GM23338 (cell line): Measurements from ENCODE around the gene ACAT2. TPM values are rescaled to one million over a fixed set of nuclear protein-coding genes. Genes with fewer than 3 reads are reported as not detected.

Source experiments
- ATAC-seq: fragments of 200-7000 bp; cut with Tn5 transposase; 3 replicates; pipeline ENCODE4 v1.9.1; 2020
- DNase-seq: peaks from one replicate; pipeline ENCODE4 v3.0.0-alpha.2; 2015; ENCODE audit warnings: low spot score
- H2AFZ ChIP-seq: fragments of 200-600 bp; sonication (generic); 2 replicates; pipeline ENCODE4 v1.8.0; 2016; ENCODE audit warnings: antibody characterized with exemption, mild to moderate bottlenecking, moderate library complexity
- H3F3A ChIP-seq: fragments of 200-600 bp; sonication (generic); replicated peaks from 2 replicates; pipeline ENCODE4 v1.8.0; 2017; ENCODE audit warnings: antibody characterized with exemption, mixed run types, low read depth
- H3K27ac ChIP-seq: fragments of 200-600 bp; sonication (generic); 2 replicates; pipeline ENCODE4 v1.6.1; 2016; ENCODE audit warnings: low read depth
- H3K27me3 ChIP-seq: fragments of 200-600 bp; sonication (generic); 2 replicates; pipeline ENCODE4 v1.8.0; 2016; ENCODE audit warnings: mild to moderate bottlenecking, mixed run types, moderate library complexity; ENCODE audit not compliant: insufficient read depth
- H3K36me3 ChIP-seq: fragments of 200-600 bp; sonication (generic); 2 replicates; pipeline ENCODE4 v1.8.0; 2016; ENCODE audit warnings: mild to moderate bottlenecking; ENCODE audit not compliant: insufficient read depth
- H3K4me1 ChIP-seq: fragments of 200-600 bp; sonication (generic); 2 replicates; pipeline ENCODE4 v1.8.0; 2016; ENCODE audit warnings: mild to moderate bottlenecking, moderate library complexity; ENCODE audit not compliant: insufficient read depth
- H3K4me2 ChIP-seq: fragments of 200-600 bp; sonication (generic); 2 replicates; pipeline ENCODE4 v1.7.1; 2017; ENCODE audit warnings: mixed run types
- H3K4me3 ChIP-seq: fragments of 200-600 bp; sonication (generic); 2 replicates; pipeline ENCODE4 v1.6.1; 2016; ENCODE audit warnings: mixed run types
- H3K79me2 ChIP-seq: fragments of 200-600 bp; sonication (generic); replicated peaks from 2 replicates; pipeline ENCODE4 v1.8.0; 2017; ENCODE audit warnings: mild to moderate bottlenecking; ENCODE audit not compliant: insufficient read depth
- H3K9me2 ChIP-seq: fragments of 200-600 bp; sonication (generic); 2 replicates; pipeline ENCODE4 v1.8.0; 2017; ENCODE audit not compliant: insufficient read depth
- H4K20me1 ChIP-seq: fragments of 200-600 bp; sonication (generic); replicated peaks from 2 replicates; pipeline ENCODE4 v1.8.0; 2017; ENCODE audit warnings: mild to moderate bottlenecking; ENCODE audit not compliant: insufficient read depth
- H3K27ac Mint-ChIP-seq: 2 replicates; pipeline ENCODE4 v1.8.0; 2020; ENCODE audit warnings: inconsistent platforms, mild to moderate bottlenecking, moderate library complexity, mixed read lengths
- H3K27me3 Mint-ChIP-seq: 3 replicates; pipeline ENCODE4 v1.8.0; 2022; ENCODE audit warnings: low read depth, mild to moderate bottlenecking, moderate library complexity, mixed read lengths, inconsistent platforms; ENCODE audit not compliant: insufficient read depth, poor library complexity
- H3K36me3 Mint-ChIP-seq: 3 replicates; pipeline ENCODE4 v1.8.0; 2021; ENCODE audit warnings: low read depth, mild to moderate bottlenecking, inconsistent platforms, moderate library complexity, mixed read lengths
- H3K4me1 Mint-ChIP-seq: 3 replicates; pipeline ENCODE4 v1.8.0; 2020; ENCODE audit warnings: mild to moderate bottlenecking, inconsistent platforms, mixed read lengths
- H3K4me3 Mint-ChIP-seq: 3 replicates; pipeline ENCODE4 v1.8.0; 2021; ENCODE audit warnings: moderate library complexity, mild to moderate bottlenecking, inconsistent platforms, mixed read lengths
- H3K9me3 Mint-ChIP-seq: 3 replicates; pipeline ENCODE4 v1.8.0; 2020; ENCODE audit warnings: moderate library complexity, mild to moderate bottlenecking, inconsistent platforms, mixed read lengths
- CREB1 ChIP-seq: fragments of 250-450 bp; sonication (Bioruptor Pico); IDR thresholded peaks from 2 replicates; pipeline ENCODE4 v1.5.0; 2020; ENCODE audit warnings: low read depth, mild to moderate bottlenecking, moderate library complexity
- CTCF ChIP-seq, 2 experiments: fragments of 200-600 bp in 1 of 2; sonication (generic) in 1 of 2; conservative IDR thresholded peaks; 2 replicates each; pipeline versions ENCODE4 v1.5.1 to v1.6.1; 2016 to 2017; ENCODE audit warnings: antibody characterized with exemption in 2 of 2, low read depth in 2 of 2, mild to moderate bottlenecking in 2 of 2, moderate library complexity in 1 of 2
- ETS1 ChIP-seq: IDR thresholded peaks from 2 replicates; pipeline ENCODE4 v1.6.1; 2016; ENCODE audit warnings: antibody characterized with exemption
- EZH2 ChIP-seq: fragments of 200-600 bp; sonication (generic); IDR thresholded peaks from one replicate; pipeline ENCODE4 v1.8.0; 2017; ENCODE audit warnings: antibody characterized with exemption, mild to moderate bottlenecking, low read depth; ENCODE audit not compliant: unreplicated experiment
- EZH2phosphoT487 ChIP-seq: fragments of 200-600 bp; sonication (generic); IDR thresholded peaks from one replicate; pipeline ENCODE4 v1.8.1; 2018; ENCODE audit warnings: antibody characterized with exemption; ENCODE audit not compliant: unreplicated experiment
- NANOG ChIP-seq: IDR thresholded peaks from 2 replicates; pipeline ENCODE4 v1.6.1; 2016; ENCODE audit warnings: antibody characterized with exemption, borderline replicate concordance
- POLR2AphosphoS5 ChIP-seq: IDR thresholded peaks from 2 replicates; pipeline ENCODE4 v1.6.1; 2016; ENCODE audit warnings: antibody characterized with exemption, low read depth
- ZNF114 ChIP-seq: fragments of 250-450 bp; sonication (Bioruptor Pico); IDR thresholded peaks from 2 replicates; pipeline ENCODE4 v1.5.0; 2020; ENCODE audit warnings: mild to moderate bottlenecking, moderate library complexity
- ZNF331 ChIP-seq: fragments of 250-450 bp; sonication (Bioruptor Pico); IDR thresholded peaks from 2 replicates; pipeline ENCODE4 v1.5.0; 2020; ENCODE audit warnings: low read depth, mild to moderate bottlenecking, moderate library complexity
- polyA plus RNA-seq: library from polyadenylated mRNA; unstranded; fragments of >200 nt; fragmentation: Nextera tagmentation; extraction: Ambion mirVana; gene quantifications from 2 replicates; pipeline ENCODE4 v1.2.1, GENCODE V29; 2016
- total RNA-seq: library from RNA; depleted of rRNA; stranded (reverse); fragments of >200 nt; shearing (Covaris generic); gene quantifications from 2 replicates; pipeline ENCODE4 v1.2.3, GENCODE V29; 2014
- TF ChIP-seq, protein P1 (sequence below): fragments of 250-450 bp; sonication (Bioruptor Pico); IDR thresholded peaks from 2 replicates; pipeline ENCODE4 v1.5.0; 2020; ENCODE audit warnings: mild to moderate bottlenecking, moderate library complexity

Gene ACAT2
- total and polyA plus RNA-seq, 2 experiments from 2014 or later = 108 to 151 TPM

DNA sequence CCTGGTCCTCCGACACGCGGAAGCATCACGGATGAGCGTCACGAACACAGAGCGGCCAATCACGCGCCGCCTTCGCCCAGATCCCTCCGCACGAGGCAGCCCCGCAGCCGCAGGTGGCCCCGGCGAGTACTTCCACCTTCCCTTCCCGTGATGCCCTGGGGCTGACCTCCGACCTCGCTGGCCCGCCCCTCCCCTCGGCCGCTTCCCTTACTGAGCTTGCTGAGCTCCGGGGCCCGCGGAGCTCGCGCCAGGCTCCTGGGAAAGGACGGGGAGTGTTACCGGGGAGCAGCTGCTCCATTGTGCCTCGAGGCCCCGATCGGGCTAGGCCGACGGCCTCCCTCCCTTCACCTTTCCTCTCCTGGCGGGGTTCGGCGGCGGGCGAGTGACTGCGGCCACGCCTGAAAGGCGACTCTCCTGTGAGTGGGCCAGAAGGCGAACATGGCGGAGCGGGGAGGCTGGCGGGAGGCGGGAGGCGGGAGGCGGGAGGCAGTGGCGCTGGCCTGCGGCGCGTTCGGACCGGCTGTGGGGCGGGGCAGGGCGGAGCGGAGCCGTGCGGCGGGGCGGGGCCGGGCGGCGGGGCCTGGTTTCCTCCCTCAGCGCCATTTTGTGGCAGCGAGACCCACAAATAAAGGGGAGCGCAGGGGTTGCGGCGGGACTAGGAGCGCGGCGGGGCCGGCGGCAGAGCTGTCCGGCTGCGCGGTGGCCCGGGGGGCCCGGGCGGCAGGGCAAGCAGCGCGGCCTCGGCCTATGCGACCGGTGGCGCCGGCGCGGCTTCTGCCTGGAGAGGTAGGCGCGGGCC lies 34.7 kb upstream of the ACAT2 start, which contains the start of gene WTAP (continued):
- no peak for TF ChIP-seq CTCF (conservative IDR thresholded peaks at IDR 0.05; ENCODE audit: low read depth in 2 of 2)

DNA sequence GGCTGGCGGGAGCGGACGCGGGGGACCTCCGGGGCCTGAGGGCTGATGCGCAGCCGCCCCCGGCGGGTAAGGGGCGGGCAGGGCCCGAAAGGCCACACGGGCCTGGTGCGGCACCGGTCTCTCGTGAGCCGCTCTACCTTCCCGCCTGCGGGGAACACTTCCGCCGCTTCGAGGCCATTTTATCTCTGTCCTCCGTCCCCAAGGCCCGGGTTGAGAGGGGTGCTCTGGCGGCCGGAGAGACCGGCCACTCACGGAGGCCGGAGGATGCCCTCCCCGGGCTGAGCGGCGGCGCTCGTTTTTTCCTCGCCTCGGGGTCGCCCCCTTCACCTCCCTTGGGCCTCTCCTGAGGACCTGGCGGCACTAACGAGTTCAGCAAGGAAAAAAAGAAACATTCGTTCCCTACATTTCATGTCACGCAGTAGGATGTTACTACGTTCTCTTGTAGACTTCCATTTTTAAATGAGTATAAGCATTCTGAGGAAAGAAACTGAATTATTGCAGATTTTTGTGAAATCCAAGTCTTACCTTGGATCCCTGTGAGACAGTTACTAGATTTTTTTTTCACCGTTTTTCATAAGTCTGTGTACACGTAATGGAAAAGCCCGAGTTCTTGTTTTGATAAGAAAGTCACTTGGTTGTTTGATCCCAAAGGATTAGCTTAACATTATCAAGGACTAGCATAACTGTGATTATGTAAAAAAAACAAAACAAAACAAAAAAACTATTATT lies 34.0 kb upstream of the ACAT2 start:
- Histone ChIP-seq H3K27ac (peak overlapping the region; percentile 92), H3K36me3 (no peaks in the 10 kb centered on the region), H2AFZ (no peak overlapping the region), H3K27me3 (no peaks in the 10 kb centered on the region), H3K9me2 (no peaks in the 10 kb centered on the region), H3F3A (0 out of 2 replicates have a peak, but pooled peaks cover 3% of the 10 kb centered on the region), H4K20me1 (peaks cover 49% of the 10 kb centered on the region), H3K4me2 (peak overlapping the region; percentile 89), H3K4me1 (peaks cover 19% of the 10 kb centered on the region), H3K79me2 (peaks cover 88% of the 10 kb centered on the region), H3K4me3 (peak overlapping the region; percentile 86)
- peak overlapping the region; percentile 93 for H3K27ac Mint-ChIP-seq
- ATAC-seq = peak; percentile 48
- DNase-seq = peak; percentile 54
- peaks cover 21% of the 10 kb centered on the region for H3K4me1 Mint-ChIP-seq
- H3K27me3 Mint-ChIP-seq = peaks cover 13% of the 10 kb centered on the region
- no peaks in the 10 kb centered on the region for H3K9me3 Mint-ChIP-seq
- H3K36me3 Mint-ChIP-seq = peaks cover 35% of the 10 kb centered on the region; the same call in 2 of the 3 replicates
- peak overlapping the region; percentile 93 for H3K4me3 Mint-ChIP-seq
- TF ChIP-seq EZH2 = no peak
- no peak for TF ChIP-seq ZNF331 (CRISPR knock-in tag)
- TF ChIP-seq EZH2phosphoT487 = no peak
- no peak for TF ChIP-seq POLR2AphosphoS5
- TF ChIP-seq CREB1 = no peak
- no peak for TF ChIP-seq CTCF (conservative IDR thresholded peaks at IDR 0.05; ENCODE audit: low read depth in 2 of 2)
- no peak for TF ChIP-seq NANOG
- TF ChIP-seq ETS1 = no peak
- no peak for TF ChIP-seq ZNF114 (CRISPR knock-in tag)
- TF ChIP-seq, protein P1, sequence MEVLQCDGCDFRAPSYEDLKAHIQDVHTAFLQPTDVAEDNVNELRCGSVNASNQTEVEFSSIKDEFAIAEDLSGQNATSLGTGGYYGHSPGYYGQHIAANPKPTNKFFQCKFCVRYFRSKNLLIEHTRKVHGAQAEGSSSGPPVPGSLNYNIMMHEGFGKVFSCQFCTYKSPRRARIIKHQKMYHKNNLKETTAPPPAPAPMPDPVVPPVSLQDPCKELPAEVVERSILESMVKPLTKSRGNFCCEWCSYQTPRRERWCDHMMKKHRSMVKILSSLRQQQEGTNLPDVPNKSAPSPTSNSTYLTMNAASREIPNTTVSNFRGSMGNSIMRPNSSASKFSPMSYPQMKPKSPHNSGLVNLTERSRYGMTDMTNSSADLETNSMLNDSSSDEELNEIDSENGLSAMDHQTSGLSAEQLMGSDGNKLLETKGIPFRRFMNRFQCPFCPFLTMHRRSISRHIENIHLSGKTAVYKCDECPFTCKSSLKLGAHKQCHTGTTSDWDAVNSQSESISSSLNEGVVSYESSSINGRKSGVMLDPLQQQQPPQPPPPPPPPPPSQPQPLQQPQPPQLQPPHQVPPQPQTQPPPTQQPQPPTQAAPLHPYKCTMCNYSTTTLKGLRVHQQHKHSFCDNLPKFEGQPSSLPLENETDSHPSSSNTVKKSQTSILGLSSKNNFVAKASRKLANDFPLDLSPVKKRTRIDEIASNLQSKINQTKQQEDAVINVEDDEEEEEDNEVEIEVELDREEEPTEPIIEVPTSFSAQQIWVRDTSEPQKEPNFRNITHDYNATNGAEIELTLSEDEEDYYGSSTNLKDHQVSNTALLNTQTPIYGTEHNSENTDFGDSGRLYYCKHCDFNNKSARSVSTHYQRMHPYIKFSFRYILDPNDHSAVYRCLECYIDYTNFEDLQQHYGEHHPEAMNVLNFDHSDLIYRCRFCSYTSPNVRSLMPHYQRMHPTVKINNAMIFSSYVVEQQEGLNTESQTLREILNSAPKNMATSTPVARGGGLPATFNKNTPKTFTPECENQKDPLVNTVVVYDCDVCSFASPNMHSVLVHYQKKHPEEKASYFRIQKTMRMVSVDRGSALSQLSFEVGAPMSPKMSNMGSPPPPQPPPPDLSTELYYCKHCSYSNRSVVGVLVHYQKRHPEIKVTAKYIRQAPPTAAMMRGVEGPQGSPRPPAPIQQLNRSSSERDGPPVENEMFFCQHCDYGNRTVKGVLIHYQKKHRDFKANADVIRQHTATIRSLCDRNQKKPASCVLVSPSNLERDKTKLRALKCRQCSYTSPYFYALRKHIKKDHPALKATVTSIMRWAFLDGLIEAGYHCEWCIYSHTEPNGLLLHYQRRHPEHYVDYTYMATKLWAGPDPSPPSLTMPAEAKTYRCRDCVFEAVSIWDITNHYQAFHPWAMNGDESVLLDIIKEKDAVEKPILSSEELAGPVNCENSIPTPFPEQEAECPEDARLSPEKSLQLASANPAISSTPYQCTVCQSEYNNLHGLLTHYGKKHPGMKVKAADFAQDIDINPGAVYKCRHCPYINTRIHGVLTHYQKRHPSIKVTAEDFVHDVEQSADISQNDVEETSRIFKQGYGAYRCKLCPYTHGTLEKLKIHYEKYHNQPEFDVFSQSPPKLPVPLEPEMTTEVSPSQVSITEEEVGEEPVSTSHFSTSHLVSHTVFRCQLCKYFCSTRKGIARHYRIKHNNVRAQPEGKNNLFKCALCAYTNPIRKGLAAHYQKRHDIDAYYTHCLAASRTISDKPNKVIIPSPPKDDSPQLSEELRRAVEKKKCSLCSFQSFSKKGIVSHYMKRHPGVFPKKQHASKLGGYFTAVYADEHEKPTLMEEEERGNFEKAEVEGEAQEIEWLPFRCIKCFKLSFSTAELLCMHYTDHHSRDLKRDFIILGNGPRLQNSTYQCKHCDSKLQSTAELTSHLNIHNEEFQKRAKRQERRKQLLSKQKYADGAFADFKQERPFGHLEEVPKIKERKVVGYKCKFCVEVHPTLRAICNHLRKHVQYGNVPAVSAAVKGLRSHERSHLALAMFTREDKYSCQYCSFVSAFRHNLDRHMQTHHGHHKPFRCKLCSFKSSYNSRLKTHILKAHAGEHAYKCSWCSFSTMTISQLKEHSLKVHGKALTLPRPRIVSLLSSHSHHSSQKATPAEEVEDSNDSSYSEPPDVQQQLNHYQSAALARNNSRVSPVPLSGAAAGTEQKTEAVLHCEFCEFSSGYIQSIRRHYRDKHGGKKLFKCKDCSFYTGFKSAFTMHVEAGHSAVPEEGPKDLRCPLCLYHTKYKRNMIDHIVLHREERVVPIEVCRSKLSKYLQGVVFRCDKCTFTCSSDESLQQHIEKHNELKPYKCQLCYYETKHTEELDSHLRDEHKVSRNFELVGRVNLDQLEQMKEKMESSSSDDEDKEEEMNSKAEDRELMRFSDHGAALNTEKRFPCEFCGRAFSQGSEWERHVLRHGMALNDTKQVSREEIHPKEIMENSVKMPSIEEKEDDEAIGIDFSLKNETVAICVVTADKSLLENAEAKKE = no peak
